Stimulated activated naive B cell treated with anti-CD40 and anti-IgM and Interleukin-4, amounts not matched to agents 10 μg/mL and 1 μg/mL and 100 μg/mL, for 72 hours (primary cell): ENCODE results near the gene CES2.

Experiments used
- ATAC-seq, 2 donors: fragments of 150-1000 bp; cut with Tn5 transposase; replicated peaks; 2 replicates each; pipeline ENCODE4 v1.10.0; 2021; ENCODE audit warnings: moderate library complexity in 1 of 2
- DNase-seq: peaks from one replicate; pipeline ENCODE4 v3.0.0; 2021
- H3K27ac Mint-ChIP-seq: one replicate; pipeline ENCODE4 v1.8.0; 2022; ENCODE audit warnings: mild to moderate bottlenecking, mixed read lengths
- H3K27me3 Mint-ChIP-seq, 2 donors: one replicate each; pipeline ENCODE4 v1.8.0; 2022; ENCODE audit warnings: mixed read lengths in 2 of 2
- H3K36me3 Mint-ChIP-seq, 2 donors: one replicate each; pipeline ENCODE4 v1.8.0; 2022; ENCODE audit warnings: mixed read lengths in 2 of 2, mild to moderate bottlenecking in 1 of 2
- H3K4me1 Mint-ChIP-seq, 2 donors: one replicate each; pipeline ENCODE4 v1.8.0; 2022; ENCODE audit warnings: mixed read lengths in 2 of 2, mild to moderate bottlenecking in 1 of 2
- H3K4me3 Mint-ChIP-seq, 2 donors: one replicate each; pipeline ENCODE4 v1.8.0; 2022; ENCODE audit warnings: mild to moderate bottlenecking in 2 of 2, mixed read lengths in 2 of 2, moderate library complexity in 1 of 2
- H3K9me3 Mint-ChIP-seq, 2 donors: one replicate each; pipeline ENCODE4 v1.8.0; 2022; ENCODE audit warnings: mixed read lengths in 2 of 2, mild to moderate bottlenecking in 1 of 2

Gene CES2

DNA sequence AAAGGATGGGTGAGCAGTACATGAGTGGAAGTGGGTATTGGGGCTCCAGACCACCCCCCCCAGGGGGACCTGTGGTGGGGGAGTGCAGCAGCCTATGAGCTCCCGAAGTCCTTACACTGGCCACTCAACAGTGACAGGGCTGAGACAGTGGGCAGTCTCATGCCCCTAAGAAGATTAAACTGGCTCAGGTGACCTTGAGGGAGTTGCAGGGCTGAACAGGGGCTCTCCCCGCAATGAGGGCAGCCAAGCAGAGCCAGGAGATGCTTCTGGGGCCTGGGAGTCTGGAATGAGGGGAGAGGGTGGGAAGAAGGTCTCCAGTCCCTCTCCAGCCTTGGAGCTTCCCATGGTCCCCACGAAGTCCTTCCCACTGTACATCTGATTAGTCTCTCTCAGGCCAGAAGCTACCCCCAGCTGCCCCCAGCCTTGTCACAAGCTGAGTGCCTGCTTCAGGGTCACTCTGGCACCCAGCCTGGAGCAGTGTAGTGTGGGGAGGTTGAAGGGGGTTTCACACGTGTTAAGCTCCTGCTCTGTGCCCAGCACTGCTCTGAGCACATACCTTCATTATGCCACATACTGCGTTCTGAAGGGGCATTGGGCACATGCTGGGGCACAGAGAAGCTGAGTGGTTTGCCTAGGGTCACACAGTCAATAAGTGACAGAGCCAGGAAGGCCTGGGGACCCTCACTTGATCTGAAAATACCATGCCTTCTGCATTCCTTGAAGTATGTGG, 15.6 kb upstream of the CES2 start:
- Mint-ChIP-seq H3K27me3 (peaks cover 31 to 58% of the 10 kb centered on the region in 2 donors), H3K4me1 (peaks cover 13 to 17% of the 10 kb centered on the region in 2 donors), H3K4me3 (no peak overlapping the region), H3K9me3 (no peaks in the 10 kb centered on the region), H3K27ac (no peak overlapping the region), H3K36me3 (no peaks in the 10 kb centered on the region)
- no peak for ATAC-seq
- no peak for DNase-seq

DNA sequence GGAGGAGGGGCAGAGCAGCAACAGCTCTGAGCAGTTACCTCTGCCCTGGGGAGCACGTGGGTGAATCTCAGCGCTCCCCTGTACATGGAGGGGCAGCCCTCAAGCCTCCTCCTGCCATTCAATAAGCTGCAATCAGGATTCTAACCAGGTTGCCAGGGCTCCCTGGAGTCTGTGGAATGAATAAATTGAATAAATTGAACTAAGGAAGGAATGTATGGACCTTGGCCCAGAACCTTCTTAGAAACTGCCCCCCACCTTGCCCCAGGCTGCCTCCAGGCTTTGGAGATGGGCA, 15.1 kb upstream of the CES2 start:
- H3K27me3 Mint-ChIP-seq: peaks cover 32 to 56% of the 10 kb centered on the region in 2 donors
- DNase-seq (no peak), ATAC-seq (no peak)
- H3K9me3 Mint-ChIP-seq: no peaks in the 10 kb centered on the region
- H3K27ac Mint-ChIP-seq: no peak overlapping the region
- H3K36me3 Mint-ChIP-seq: no peaks in the 10 kb centered on the region
- H3K4me3 Mint-ChIP-seq: no peak overlapping the region
- H3K4me1 Mint-ChIP-seq: peaks cover 14 to 20% of the 10 kb centered on the region in 2 donors

DNA sequence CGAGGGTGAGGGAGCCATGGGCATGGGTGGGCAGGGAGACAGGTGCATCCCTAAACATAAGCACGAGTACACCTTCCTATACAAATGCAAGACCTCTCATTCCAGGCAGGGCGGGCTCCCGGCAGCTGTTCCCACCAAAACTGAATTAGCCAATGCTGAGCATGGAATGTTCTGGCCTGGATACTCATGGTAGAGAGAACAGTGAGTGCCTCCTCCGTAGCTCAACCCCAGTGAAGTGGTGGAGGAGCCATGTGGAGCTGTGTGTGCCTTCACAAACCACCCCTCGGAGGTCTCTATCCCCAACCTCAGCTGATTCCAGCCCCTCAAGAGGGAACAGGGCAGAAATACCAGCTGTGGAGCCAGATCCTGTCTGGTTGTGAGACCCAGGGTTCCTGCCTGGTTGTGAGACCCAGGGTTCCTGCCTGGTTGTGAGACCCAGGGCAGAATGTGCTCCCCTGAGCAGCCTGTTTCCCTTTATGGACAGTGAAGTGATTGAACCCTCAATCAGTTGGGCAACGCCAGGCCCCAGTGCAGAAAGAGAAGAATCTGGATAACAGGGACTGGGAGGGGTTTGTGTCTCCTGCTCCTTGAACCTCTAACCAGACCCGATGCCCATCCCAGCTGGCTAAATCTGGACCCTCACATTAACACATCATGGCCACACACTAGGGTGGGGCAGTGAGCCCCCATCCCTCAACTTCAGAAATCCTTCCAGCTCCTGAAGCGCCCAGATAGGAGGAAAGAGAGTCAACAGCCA, 14.2 kb upstream of the CES2 start:
- H3K9me3 Mint-ChIP-seq: no peaks in the 10 kb centered on the region
- no peak overlapping the region for H3K27ac Mint-ChIP-seq
- H3K27me3 Mint-ChIP-seq: peaks cover 40 to 59% of the 10 kb centered on the region in 2 donors
- DNase-seq (no peak), ATAC-seq (no peak)
- no peak overlapping the region for H3K4me3 Mint-ChIP-seq
- no peaks in the 10 kb centered on the region for H3K36me3 Mint-ChIP-seq
- peaks cover 20 to 28% of the 10 kb centered on the region in 2 donors for H3K4me1 Mint-ChIP-seq

DNA sequence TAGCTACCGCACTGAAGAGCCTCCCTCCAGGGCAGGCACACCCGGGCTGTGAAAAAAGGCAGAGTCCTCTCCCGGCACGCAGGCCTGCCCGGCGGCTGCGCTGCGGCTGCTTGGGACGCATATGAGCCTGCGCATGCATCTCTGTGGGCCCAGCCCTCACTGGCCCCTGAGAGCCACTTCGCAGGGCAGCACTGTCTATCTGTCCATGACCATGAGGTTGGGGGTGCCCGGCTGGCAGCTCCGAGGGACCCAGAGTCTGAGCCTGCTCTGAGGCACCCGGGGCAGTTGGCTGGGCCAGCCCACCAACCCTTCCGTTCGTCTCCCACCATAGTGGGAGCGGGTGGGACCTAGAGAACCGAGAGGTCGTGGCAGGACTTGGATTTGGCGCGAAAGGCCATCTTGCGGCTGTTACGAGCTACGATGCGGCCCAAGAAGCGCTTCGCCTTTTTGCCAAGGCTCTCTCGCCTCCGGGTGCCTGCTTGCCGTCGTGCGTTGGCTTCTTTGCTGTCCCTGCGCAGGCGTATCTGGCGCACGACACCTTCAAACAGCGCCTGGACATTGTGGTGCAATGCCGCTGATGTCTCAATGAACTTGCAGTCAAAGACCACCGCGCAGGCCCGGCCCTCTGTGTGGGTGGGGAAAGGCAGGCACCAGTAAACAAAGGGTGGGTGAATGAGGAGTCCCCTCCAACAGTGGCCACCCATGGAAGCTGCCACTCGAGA, 13.4 kb upstream of the CES2 start:
- Mint-ChIP-seq H3K27ac (no peak overlapping the region), H3K4me3 (no peak overlapping the region), H3K36me3 (no peaks in the 10 kb centered on the region), H3K27me3 (peaks cover 40 to 59% of the 10 kb centered on the region in 2 donors), H3K9me3 (no peaks in the 10 kb centered on the region), H3K4me1 (peaks cover 23 to 33% of the 10 kb centered on the region in 2 donors)
- no peak for ATAC-seq
- DNase-seq: no peak

DNA sequence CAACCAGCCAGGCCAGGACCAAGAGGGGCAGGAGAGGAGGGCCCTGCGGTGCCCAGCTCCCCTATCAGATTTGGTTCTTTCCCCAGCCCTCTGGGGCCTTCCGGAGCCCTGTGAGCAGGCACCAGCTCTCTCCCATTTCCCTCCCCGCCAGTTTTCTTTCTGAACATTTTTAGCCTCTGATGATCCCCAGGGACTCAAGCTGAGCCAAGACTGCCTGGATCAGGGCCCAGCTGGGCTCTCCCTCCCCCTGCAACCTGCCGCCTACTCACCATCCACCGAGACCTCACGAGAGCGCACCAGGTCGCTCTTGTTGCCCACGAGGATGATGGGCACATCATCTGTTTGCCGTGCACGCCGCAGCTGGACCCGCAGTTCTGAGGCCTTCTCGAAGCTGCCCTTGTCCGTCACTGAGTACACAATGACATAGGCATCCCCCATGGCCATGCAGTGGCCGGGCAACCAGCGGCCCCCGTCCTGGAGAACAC, 12.0 kb upstream of the CES2 start:
- H3K27me3 Mint-ChIP-seq: peaks cover 37 to 55% of the 10 kb centered on the region in 2 donors

DNA sequence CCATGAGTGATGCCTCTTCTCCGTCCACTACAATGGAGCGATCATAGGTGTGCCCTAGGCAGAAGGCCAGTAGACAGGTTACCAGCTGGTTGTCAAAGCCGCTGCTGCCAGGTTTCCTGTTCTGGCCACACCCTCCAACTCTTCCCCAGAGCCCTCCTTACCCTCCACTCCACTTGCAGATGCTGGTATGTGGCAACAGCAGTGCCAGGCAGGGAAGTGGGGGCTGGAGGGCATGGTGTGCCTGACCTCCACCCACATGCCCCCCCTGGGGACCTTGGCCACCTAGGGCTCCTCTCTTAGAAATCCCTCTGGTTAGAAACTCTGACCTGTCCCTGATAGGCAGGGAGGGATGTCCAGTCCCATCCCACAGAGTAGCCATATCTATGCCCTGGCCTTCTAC, 11.4 kb upstream of the CES2 start:
- no peaks in the 10 kb centered on the region for H3K9me3 Mint-ChIP-seq
- ATAC-seq (no peak), DNase-seq (no peak)
- H3K4me1 Mint-ChIP-seq: peaks cover 28 to 43% of the 10 kb centered on the region in 2 donors
- H3K27ac Mint-ChIP-seq: no peak overlapping the region
- H3K27me3 Mint-ChIP-seq: peaks cover 36 to 54% of the 10 kb centered on the region in 2 donors
- no peak overlapping the region for H3K4me3 Mint-ChIP-seq
- H3K36me3 Mint-ChIP-seq: peaks cover 2 to 9% of the 10 kb centered on the region in 2 donors

More for the DNA sequence above, 12.0 kb upstream of the CES2 start:
- ATAC-seq (peak in 1 of 2 donors; percentile 38), DNase-seq (no peak)
- H3K9me3 Mint-ChIP-seq: no peaks in the 10 kb centered on the region
- peaks cover 2 to 7% of the 10 kb centered on the region in 2 donors for H3K36me3 Mint-ChIP-seq
- peak overlapping the region in 1 of 2 donors; percentile 2 for H3K4me3 Mint-ChIP-seq
- peaks cover 28 to 43% of the 10 kb centered on the region in 2 donors for H3K4me1 Mint-ChIP-seq
- no peak overlapping the region for H3K27ac Mint-ChIP-seq

DNA sequence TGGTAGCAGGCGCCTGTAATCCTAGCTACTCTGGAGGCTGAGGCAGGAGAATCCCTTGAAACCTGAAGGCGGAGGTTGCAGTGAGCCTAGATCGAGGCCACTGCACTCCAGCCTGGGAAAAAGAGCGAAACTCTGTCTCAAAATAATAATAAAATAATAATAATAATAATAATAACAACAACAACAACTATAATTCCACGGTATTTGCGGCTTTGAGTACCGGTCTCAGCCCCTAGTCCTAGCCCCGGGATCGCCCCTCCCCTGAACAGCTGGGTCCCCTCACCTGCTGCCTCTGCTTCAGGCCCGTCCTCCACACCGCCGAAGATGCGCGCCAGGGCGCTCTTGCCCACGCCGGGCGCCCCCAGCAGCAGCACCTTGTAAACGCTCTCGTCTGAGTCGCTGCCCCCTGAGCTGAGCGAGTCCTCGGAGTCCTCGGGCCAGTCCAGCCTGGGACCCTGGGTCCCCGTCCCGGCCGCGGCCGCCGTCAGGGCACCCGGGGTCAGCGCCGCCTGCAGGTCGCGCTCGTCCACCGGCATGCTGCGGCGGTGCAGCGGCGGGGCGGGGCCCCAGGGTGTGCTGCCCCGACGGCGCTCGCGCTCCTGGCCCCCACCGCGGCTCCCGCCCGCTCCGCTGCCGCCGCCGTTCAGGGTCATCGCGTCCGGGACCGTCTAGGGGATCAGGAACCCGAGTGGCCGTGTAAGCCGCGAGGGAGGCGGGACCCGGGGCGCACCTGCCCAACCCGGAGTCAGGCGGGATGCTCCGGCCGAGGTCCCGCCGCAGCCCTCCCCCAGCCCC, 10.6 kb upstream of the CES2 start:
- Mint-ChIP-seq H3K27ac (no peak overlapping the region), H3K4me1 (peaks cover 28 to 43% of the 10 kb centered on the region in 2 donors), H3K36me3 (peaks cover 2 to 11% of the 10 kb centered on the region in 2 donors), H3K4me3 (peak overlapping the region; percentile 77 to 78), H3K27me3 (peaks cover 32 to 46% of the 10 kb centered on the region in 2 donors), H3K9me3 (no peaks in the 10 kb centered on the region)
- DNase-seq (no peak), ATAC-seq (peak; percentile 49 to 74)

DNA sequence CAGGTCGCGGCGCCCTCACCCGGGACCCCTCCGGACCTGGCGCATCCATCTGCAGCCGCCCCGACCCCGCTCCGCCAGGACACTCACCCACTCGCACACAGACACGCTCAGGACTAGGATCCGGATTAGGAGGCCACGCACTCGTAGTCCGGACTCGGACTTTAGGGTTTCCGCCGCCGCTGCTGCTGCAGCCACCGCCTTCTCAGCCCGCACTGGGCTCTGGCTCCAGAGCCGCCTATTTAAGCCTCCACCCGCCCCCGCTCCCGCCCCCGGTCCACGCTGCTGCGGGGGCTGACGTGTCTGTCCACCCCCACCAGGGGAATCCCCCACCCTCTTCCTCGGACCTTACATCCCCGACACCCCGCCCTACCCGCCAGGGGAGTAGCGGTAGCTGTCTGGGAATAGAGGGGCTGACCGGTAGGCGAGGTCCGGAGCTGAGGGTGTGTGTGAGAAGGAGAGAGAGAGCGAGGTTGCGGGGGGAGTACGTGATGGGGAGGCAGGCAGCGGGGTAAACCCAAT, 9.9 kb upstream of the CES2 start, which contains the start of gene RRAD:
Gene RRAD, minus strand, starts transcription at position 214 of the 519 bp plus-strand sequence. CDS start 356 bp downstream, outside the sequence.
- no peak for DNase-seq
- Mint-ChIP-seq H3K36me3 (peaks cover 2 to 15% of the 10 kb centered on the region in 2 donors), H3K4me1 (peaks cover 28 to 43% of the 10 kb centered on the region in 2 donors), H3K9me3 (no peaks in the 10 kb centered on the region), H3K27ac (peak within 1 kb of the TSS; percentile 69), H3K27me3 (peaks cover 32 to 45% of the 10 kb centered on the region in 2 donors), H3K4me3 (peak within 1 kb of the TSS; percentile 77 to 78)
- peak in 1 of 2 donors; percentile 12 for ATAC-seq

DNA sequence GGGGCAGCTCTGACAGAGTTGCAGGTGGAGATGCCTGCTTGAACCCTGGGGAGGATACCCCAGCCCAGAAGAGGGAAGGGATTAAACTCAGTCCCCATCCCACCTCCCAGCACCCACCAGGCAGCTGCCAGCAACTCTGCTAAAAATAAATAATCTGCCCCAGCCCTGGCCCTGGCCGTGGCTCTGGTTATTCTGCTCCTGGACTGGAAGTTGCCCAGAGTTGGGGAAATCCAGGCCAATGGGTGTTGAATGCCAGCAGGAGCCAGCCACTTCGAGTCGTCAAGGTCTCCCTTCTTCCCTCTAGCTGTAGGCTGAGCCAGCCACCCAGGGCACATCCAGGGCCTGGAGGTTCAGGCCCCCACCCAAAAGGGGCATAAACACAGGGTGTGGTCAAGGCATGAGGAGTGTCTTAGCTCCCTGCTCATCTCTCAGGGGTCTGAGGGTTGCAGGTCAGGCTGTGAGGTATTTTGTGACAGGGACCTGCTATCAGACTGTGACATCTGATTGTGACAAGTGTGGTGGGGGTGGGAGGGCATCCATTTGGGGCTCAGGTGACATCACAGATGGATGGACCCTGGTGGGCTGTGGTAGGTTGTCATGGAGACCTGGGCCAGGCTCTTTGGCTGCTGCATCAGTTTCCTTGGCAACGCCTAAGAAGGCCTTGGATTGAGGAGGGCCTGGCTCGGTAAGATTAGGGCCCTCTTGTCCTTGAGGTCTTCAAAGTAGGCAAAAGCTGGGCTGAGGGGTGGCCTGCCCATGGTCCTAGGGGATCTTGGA, 9.0 kb upstream of the CES2 start:
- Mint-ChIP-seq H3K9me3 (no peaks in the 10 kb centered on the region), H3K4me3 (no peak overlapping the region)
- ATAC-seq: no peak

DNA sequence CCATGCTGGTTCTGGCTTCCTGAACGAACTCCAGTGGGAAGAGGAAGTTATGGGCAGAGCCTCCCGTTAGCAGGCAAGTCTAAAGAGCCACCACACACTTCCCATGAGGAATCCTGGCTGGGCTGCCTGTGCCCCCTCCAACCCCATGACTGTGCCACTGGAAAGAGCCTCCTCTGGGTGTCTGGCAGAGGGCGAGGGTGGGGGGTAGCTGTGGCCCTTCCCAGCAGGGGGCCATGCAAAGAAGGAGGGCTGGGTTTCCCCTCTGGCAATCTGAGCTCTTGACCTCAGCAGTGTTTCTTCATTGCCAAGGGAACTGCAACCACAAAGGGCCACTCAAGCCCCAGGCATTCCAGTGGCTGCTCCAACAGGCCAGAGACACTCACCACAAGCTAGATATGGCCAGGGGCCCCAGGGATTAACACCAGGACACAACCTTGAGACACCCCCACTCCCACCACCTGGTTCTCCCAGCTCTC, 8.3 kb upstream of the CES2 start:
- DNase-seq (no peak), ATAC-seq (peak in 1 of 2 donors; percentile 30)
- peaks cover 24 to 39% of the 10 kb centered on the region in 2 donors for H3K27me3 Mint-ChIP-seq

More for the DNA sequence above, 9.0 kb upstream of the CES2 start:
- Mint-ChIP-seq H3K27me3 (peaks cover 26 to 41% of the 10 kb centered on the region in 2 donors), H3K36me3 (peaks cover 2 to 15% of the 10 kb centered on the region in 2 donors), H3K4me1 (peaks cover 28 to 43% of the 10 kb centered on the region in 2 donors), H3K27ac (no peak overlapping the region)
- DNase-seq: no peak

DNA sequence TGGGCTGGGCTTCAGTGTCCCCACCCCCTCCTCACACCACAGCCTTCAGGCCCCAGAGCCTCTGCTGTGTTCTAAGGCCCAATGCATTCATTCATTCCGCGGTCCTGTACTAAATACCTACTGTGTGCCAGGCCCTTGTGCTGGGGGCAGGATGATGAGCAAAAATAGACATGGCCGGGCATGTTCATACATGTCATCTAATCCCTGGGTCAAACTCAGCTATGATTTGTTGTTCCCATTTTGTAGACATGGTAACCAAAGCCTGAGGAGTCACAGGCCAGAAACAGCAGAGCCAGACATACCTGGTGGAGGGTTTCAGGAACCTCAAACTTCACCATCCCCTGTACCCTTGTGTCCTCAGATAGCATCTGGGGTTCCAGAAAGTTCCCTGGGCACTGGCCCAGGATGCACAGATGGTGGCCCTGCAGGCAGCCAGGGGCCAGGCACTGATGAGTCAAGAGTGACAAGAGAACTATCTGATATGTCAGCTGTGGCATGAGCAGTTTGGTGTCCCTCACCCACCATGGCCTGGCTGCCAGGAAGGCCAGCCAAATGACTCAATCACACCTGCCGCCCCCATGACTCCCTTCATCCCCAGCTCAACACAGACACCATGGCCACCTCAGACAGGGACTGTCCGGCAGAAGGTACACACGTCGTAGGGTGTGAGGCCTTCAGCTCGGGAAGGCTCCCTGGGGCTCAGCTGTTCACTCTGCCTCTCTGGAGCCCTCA, 7.2 kb upstream of the CES2 start:
- Mint-ChIP-seq H3K4me3 (no peak overlapping the region), H3K4me1 (peaks cover 38 to 56% of the 10 kb centered on the region in 2 donors), H3K27me3 (peaks cover 21 to 36% of the 10 kb centered on the region in 2 donors), H3K9me3 (no peaks in the 10 kb centered on the region), H3K36me3 (peaks cover 10 to 29% of the 10 kb centered on the region in 2 donors), H3K27ac (no peak overlapping the region)
- DNase-seq (no peak), ATAC-seq (no peak)

More for the DNA sequence above, 8.3 kb upstream of the CES2 start:
- Mint-ChIP-seq H3K4me1 (peaks cover 30 to 48% of the 10 kb centered on the region in 2 donors), H3K27ac (peak overlapping the region; percentile 73), H3K9me3 (no peaks in the 10 kb centered on the region), H3K36me3 (peaks cover 5 to 19% of the 10 kb centered on the region in 2 donors), H3K4me3 (no peak overlapping the region)

DNA sequence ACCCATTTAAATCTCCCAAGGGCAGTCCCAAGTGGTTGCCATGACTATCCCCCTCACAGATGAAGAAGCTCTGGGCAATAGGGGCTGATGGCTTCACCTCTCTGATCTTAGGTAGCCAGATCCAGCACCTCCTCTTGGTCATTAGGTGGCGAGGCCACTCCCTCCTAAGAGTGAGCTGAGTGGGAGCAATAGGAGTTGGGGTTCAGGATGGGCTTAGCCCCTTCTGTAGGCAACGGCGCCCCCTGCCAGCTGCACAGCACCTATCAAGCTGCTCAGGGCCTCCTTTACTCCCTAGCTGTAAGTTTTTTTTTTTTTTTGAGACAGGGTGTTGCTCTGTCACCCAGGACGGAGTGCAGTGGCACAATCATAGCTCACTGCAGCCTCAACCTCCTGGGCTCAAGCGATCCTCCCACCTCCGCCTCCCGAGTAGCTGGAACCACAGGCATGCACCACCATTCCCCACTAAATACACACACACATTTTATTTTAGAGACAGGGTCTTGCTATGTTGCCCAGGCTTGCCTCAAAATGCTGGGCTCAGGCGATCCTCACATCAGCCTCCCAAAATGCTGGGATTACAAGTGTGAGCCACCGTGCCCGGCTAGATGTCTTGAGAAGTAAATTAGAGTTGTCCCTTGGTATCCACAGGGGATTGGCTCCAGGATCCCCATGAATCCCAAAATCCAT, 6.5 kb upstream of the CES2 start:
- H3K27me3 Mint-ChIP-seq: peaks cover 14 to 28% of the 10 kb centered on the region in 2 donors
- H3K9me3 Mint-ChIP-seq: no peaks in the 10 kb centered on the region
- ATAC-seq (no peak), DNase-seq (no peak)
- peaks cover 17 to 37% of the 10 kb centered on the region in 2 donors for H3K36me3 Mint-ChIP-seq
- peak overlapping the region; percentile 59 for H3K27ac Mint-ChIP-seq
- no peak overlapping the region for H3K4me3 Mint-ChIP-seq
- H3K4me1 Mint-ChIP-seq: peaks cover 38 to 56% of the 10 kb centered on the region in 2 donors
